ENCODE data around the gene CPLX3.
"Not testable (repeated sequence)": the region's sequence is repeated elsewhere in the genome, so short reads cannot be mapped to it uniquely, and the experiment has no call there.

Gene CPLX3, protein sequence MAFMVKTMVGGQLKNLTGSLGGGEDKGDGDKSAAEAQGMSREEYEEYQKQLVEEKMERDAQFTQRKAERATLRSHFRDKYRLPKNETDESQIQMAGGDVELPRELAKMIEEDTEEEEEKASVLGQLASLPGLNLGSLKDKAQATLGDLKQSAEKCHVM

DNA sequence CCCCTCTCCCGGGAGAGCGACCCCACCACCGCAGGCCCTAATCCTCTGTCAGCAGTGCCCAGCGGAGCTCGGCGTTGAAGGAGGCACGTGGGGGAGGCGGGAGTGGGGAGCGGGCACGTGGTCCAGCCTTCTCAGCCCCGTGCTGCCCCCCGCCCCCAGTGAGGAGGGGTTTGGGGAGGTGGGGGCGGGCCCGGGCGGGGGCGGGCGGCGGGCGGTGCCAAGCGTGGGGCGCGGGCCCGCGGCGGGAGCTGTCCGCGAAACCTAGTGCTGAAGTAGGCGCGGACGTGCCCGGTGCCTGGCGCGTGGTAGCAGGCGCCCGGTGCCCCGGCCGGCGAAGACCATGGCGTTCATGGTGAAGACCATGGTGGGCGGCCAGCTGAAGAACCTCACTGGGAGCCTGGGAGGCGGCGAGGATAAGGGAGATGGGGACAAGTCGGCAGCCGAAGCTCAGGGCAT is at the start of gene CPLX3:
CPLX3 (plus strand) TSS at position 264 of the 456 bp plus-strand sequence; CDS start at position 341, 77 bp downstream.
- peak; percentile 30 for DNase-seq (ENCODE audit: low read depth)

DNA sequence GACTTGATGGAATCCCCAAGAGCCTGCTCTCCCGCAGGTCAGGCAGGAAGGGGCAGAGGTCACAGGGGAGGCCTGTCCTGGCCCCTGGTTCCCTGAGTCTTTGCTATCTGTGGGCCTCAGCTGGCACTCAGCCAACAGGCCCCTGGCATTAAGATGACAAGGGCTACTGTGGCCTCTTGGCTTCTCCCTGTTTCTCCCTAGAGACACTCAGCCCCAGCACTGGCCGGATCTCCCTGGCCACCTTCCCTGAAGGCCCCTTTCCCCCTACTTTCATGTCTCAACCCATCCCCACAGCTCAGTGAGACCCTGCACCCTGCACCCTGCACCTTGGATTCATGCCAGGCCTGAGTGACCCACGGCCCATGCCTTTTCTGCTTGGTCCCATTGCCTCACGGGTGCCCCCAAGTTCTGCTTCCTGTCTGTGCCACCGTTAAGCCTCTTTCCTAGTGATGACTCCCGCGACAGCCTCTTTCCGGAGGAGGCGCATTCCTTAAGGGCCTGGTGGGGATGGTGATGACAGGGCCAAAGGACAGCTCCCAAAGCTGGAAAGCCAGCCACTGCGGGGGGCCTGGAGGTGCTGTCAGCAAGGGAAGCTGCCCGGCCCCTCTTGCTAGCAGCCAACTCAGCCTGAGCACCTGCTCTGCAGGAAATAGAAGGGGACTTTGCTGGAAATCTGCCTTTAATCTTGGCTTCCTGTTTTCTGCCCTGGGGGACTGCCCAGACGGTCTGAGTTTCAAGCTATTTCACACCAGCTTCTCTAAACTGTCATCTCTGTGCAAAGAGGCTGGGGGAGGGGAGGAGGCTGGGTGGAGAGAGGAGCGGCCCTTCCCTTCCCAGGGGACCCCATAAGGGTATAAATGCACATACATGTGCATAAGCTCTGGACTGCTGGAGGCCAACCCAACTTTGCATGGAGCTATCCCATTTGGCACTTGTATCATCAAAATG is 49.3 kb upstream of the CPLX3 start:
- peak; percentile 57 for DNase-seq (ENCODE audit: low read depth)

DNA sequence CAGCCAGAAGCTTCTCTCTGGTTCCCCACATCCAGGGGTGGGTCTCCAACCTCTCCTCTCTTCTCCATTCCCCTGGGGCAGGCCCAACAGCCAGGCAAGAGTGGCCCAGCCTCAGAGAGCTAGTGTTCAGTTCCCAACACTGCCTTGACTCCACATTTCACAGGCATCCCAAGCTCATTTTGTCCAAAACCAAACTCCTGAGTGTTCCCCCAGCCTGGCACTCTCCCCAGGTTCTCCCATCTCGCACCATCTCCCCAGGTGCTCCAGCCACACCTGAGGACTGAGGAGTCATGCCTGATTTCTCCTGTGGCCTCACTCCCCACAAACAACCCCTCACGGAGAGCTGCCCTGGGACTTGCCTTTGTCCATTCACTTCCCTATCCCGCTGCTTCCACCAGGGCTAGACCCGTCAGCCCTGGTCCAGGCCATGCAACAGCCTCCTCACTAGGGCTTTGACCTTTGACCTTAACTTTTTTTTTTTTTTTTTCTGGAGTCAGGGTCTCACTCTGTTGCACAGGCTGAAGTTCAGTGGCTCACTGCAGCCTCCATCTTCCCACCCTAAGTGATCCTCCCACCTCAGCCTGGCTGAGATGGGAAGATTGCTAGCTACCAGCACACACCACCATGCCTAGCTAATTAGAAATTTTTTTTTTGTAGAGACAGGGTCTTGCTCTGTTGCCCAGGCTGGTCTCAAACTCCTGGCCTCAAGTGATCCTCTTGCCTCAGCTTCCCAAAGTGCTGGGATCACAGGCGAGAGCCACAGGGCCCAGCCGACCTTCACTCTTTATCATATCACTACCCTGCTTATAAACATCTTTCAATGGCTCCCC is 48.4 kb upstream of the CPLX3 start:
- DNase-seq (ENCODE audit: low read depth): no peak

DNA sequence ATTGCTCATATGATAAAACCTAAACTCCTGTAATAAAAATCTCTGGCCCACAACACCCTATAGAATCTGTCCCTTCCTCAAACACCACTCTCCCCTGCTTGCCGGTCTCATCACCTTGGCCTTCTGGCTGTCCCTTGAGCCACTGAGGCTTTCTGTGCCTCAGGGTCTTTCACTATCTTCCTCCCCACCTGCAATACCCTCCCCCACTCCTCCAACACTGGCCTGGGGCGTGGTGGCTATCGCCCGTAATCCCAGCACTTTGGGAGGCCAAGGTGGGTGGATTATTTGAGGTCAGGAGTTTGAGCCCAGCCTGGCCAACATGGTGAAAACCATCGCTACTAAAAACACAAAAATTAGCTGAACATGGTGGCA is 47.8 kb upstream of the CPLX3 start:
- no peak for DNase-seq (ENCODE audit: low read depth)

DNA sequence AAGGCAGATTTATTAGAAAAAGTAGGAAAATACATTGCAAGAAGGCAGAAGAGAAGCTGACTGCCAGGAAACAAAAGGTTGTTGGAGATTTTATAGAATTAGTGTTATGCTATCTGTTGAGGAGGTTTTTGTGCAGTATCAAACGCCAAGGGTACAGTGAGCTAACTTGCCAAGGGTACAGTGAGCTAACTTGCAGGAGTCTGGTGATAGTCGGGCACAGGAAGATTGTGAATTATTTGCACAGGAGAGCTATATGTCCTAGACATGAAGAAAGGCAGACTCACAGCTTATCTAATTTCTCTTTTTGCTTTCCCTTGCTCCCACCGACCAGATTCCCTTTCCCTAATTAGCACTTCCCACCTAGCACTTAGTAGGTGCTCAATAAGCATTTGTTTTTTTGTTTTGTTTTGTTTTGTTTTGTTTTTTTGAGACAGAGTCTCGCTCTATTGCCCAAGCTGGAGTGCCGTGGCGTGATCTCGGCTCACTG is 47.2 kb upstream of the CPLX3 start:
- DNase-seq (ENCODE audit: low read depth): no peak

DNA sequence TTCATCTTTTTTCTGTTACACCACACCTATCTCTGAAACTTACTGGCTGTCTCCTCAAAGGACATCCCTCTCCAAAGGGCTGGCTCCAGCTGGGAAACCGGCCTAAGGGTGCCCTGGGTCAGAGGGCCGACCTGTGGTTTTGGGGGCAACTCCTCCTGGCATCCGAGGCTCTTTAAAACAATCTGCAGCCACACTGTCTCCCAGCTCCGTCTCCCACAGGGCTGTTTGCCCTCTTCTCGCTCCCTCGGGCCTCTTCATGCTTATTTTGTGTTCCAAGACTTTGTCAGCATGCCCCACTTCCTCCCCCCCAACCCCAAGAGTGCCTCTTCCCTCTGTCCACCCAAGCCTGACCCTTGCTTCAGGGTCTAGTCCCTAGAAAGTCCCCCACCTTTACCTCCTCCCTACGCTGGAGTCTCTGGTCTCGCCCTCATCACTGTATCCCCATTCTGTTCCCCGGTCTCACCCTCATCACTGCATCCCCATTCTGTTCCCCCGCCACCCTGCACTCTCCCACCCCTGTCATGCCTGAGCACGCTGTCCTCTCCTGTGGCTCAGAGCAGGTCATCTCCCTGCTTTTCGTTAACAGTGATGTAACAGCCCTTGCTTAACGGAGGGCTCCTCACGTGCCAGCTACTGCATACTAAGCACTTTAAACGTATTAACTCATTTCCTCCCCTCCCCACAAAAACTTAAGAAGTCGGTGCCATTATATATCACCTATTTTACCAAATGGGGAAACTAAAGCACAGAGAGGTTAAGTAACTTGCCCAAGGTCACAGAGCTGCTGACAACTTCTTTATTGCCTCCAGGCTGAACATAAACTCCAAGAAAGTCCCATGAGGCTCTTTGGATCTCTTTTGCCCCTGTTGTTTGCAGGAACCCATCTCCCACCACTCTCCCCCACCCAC is 45.6 kb upstream of the CPLX3 start:
- DNase-seq (ENCODE audit: low read depth): peak; percentile 49

DNA sequence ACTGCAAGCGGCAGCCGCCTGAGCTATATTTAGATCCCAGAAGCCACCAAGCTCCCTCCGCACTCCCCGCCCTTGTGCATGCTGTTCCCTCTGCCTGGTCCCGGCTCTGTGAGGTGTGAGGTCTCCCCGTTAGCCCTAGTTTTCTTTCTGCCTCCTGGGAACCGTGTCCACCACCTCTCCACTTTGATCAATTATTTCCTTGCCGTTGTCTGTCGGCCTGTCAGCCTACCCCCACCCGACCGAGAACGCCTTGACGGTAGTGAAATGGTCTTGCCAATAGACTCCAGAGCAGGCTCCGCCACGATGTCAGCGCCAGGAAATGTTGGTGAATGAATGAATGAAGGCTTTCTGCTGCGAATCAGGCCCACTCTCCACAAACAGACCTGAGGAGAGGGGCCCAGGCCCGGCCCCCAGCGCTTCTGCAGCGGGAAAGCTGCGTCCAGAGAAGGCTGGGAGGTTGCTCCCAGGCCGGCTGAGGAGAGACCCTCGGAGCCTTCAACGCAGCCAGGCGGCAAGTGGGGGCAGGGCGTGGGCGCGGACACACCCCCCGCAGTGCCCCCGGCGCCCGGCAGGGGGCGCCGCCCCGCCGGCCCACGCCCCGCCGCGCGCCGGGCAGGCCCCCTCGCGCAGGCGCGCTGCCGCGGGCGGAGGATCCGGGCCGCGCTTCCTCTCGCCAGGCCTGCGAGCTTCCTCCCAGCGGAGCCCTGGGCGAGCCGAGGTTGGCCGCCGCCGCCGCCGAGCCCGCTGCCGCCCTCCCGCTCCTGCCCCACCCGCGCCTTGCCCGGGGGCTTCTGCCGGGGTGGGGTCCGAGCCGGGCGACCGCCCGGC is 44.8 kb upstream of the CPLX3 start, which contains the start of gene CSK:
CSK (plus strand) TSS at position 650 of the 828 bp plus-strand sequence. CDS start 16,218 bp downstream, outside the sequence.
- DNase-seq (ENCODE audit: low read depth): peak; percentile 75

DNA sequence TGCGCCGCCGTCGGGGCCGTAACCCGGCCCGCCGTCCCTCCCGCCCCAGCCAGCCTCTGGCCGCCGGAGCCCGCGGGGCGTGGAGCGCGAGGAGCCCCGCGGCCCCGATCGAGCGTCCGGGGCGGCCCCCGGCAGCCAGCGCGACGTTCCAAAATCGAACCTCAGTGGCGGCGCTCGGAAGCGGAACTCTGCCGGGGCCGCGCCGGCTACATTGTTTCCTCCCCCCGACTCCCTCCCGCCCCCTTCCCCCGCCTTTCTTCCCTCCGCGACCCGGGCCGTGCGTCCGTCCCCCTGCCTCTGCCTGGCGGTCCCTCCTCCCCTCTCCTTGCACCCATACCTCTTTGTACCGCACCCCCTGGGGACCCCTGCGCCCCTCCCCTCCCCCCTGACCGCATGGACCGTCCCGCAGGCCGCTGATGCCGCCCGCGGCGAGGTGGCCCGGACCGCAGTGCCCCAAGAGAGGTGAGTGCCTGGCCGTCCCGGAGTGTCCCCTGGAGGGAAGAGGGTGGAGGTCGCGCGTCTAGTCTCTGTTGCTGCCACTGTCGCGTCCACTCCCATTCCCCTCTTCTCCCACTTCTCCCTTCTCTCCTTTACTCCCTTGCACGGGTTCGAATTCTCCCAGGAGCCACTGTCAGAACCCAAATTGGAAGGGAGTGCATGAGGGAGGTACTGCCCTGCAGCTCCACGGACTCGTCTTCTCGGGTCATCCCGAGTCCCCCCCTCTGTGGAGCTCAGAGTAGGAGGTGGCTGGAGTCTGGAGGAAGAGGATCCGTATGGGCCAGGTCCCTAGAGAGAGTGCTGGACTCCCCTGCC is 44.0 kb upstream of the CPLX3 start:
- DNase-seq (ENCODE audit: low read depth): peak; percentile 40

DNA sequence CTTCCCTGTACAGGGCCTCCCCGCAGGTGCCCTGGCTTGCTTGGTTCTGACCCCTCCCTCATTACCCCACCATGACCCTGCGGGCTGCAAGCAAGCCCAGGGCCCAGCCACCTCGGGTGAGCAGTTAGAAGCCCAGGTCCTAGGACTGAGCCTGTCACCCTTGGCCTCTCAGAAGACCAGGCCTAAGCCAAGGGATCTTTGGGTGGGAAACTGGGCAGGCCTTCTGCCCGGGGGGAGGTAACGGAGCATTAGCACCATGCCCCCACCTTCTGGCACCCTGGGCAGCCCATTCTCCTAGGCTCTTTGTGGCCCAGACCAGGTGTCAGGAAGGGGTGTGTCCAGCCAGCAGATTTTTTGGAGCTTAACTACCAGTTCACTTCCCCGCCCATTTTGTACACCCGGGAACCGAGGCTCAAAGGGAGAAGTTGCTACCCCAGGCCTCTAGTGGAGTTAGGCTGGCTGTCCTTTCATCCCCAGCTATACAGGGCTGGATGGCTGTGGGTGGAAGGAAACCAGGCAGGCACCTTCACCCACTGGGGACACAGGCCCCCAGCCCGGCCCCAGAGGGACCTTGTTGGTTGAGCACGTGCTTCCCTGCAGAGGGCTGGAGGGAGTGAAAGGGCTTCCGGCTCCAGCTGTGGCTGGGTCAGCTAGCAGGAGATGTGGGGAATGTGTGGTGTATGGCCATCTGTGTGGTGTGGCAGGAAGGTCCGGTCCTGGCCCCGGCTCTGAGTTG is 43.2 kb upstream of the CPLX3 start:
- peak; percentile 54 for DNase-seq (ENCODE audit: low read depth)

DNA sequence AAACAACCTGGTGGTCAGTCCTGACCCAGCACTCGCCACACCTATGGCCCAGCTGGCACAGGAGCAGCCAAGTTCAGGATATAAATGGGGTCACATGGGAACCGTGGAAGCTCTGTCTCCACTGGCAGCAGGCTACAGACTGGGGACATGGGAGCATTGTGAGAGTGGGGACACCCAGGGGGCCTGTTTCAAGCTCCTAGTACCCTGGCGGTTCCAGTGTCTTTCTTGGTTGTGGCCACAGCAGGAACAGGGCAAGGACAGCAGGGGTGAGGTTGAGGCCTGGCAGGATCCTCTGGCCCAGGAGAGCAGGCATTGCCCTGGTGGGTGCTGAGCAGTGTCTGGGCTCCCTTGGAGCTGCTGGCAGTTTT is 42.6 kb upstream of the CPLX3 start:
- no peak for DNase-seq (ENCODE audit: low read depth)

DNA sequence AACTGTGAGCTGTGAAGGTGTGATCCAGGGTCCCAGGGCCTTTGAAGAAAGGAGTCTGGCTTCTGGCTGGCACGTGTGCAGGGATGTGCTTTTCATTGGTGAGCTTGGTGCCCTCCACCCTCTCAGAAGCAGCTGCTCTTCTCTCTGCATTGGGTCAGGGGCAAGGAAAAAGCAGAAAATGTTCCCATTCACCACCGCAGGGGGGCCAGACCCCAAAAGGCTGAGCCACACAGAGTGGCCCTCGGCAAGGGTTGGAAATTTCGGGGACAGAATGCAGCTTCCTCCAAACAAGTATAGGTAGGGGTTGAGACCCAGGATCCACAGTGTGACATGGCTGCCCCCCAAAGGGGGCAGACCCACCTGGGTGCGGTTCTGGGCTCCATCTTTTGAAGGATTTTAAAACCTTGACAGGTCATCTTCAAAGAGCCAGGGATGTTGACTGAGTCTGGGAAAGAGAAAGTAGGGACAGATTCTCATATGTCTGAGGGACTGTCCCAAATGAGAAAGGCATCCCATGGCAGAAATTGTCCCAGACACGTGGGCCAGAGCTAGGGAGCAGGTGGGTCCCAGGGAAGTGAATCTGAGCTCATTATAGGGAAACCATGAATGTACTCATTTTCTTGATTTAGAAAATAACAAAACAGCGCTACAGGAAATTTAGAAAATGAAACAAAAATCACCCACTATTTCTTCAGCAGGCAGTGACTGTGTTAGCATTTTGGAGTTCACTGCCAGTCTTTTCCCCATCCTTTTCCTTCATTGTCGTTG is 41.8 kb upstream of the CPLX3 start:
- no peak for DNase-seq (ENCODE audit: low read depth)

DNA sequence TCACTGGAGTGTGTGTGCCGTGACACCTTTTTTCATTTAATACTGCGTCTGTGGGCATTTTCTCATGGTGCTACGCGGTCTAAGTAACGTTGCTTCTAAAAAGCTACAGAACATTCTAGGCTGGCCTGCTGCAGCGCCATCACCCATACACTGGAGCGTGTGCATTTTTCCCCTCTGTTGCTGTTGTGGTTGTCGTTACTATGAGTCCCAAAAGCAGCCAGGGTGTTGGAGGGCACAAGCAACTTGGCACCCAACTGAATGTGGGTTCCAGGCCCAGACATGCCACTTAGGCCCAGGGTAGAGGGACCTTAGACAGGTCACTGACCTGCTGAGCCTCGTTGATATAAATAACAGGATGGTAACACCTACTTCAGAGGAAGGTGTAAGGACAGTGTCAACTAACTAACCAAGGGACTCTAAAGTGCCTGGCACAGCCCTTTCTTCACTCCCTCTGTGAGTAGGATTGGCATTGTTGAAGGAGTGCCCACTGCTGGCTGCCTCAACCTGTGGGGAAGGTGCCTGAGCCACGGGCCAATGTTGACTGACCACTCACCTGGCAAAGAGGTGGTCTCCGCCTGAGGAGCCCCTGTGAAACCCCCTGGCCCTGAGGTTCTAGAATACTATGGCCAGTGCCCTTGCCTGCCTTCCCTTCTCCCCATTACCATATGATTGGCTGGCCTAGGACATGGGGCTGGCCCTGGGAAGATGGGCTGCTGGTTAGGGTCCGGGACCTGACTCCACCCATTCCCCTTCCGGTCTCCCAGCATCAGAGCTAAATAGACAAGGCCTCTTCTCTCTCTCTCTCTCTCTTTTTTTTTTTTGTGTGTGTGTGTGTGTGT is 41.0 kb upstream of the CPLX3 start:
- no peak for DNase-seq (ENCODE audit: low read depth)

DNA sequence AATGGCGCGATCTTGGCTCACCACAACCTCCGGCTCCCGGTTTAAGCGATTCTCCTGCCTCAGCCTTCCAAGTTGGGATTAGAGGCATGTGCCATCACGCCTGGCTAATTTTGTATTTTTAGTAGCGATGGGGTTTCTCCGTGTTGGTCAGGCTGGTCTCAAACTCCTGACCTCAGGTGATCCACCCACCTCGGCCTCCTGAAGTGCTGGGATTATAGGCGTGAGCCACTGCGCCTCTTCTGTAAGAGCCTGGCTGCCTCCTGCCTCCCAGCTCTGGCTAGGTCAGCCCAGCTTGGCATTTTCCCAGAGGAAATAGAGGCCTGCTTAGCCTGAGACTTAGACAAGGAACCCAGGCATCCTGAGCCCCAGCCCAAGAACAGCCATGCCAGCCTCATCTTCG is 40.3 kb upstream of the CPLX3 start:
- DNase-seq (ENCODE audit: low read depth): not testable (repeated sequence)

DNA sequence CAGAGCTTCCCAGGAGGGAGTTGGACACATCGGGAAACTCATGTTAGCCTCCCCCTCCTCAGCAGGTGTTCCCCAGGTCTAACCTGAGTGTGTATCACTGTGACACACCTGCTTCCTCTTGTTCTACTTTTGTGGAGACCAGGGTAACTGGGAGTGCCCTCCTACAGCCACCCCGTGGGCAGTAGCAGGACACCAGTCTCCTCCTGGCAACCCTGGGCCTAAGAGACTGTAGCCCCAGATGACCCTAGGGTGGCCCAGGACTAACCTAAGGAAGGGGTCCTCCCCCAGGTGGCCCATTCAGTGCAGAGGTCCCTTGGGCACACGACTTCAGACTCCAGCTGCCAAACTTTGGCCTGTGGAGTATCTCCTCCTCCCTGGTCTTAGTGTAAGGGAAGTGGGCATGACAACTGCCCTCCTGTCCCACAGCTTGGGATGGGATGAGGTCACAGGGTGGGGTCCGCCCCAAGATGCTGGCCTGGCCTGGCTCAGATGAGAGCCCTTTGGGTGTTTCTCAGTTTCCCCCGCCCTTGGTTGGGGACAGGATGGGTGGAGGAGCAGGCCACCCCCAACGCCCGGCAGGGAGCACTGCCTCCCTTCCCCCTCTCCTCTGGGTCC is 39.8 kb upstream of the CPLX3 start:
- no peak for DNase-seq (ENCODE audit: low read depth)

DNA sequence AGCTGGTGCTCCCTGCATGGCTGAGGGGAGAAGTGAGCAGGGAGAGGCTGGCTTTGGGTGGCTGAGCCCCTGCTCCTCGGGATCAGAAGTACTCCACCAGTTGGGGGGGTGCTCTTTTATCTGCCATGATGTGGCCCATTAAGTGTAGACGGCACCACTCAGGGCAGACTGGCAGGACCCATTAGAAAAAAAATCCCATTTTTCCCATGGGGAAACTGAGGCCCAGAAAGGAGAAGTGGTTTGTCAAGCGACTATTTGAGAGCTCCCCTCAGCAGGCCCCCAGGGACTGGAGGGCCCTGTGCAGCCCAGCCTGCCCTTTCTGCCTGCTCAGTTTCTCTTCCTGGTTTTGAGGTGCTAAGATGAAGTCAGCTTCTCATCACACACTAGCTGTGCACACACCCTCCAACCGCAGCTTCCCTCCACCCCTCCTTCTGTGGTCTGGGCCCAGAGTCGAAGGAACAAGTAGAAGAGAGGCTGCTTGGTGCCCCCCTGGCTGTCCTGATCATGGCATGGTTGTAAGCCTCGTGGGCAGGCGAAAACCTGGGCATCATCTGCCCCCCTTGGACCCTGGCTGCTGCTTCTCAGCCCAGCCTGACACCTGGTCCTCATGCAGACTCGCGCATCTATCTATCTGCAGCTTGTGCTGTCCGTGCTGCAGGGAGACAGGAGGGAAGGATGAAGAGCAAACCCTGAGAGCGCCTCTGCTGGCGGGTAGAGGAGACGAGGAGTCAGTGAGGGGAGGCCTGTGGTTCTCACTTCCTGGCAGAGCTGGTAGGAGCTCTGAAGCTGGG is 39.0 kb upstream of the CPLX3 start:
- DNase-seq (ENCODE audit: low read depth): peak; percentile 64

All from EH (cell line).